T-helper 2 cell treated with Interferon-gamma antibody and Interleukin-4, amounts not matched to agents 100 ng/mL and 5 ng/mL, for 36 hours (primary cell): Measurements from ENCODE around the gene GSTM4. TPM values are rescaled to one million over a fixed set of nuclear protein-coding genes. Genes with fewer than 3 reads are reported as not detected.

Source experiments
- intact Hi-C: fragments of 100-400 bp; cut with micrococcal nuclease; formaldehyde crosslinking; loops from one replicate; pipeline ENCODE4 v1.15.1; 2023
- total RNA-seq: library from RNA; stranded (reverse); gene quantifications from 2 replicates; pipeline ENCODE4 v1.2.3, GENCODE V29; 2022

The GSTM4 gene
- total RNA-seq, 1 donor from 2014 or later = 23.3 TPM

GRCh38 chr1:109624201-109625010 lies 31.5 kb upstream of the GSTM4 start:
- intact Hi-C loops = loop anchor here (5.0 kb wide), 1 partner anchor 142 kb away; the partner anchor contains the start of gene ATXN7L2

- intact Hi-C loops = no loop called here
These were observed 30.7 kb upstream of the GSTM4 start for GRCh38 chr1:109625176-109625575.

- intact Hi-C loops = no loop called here
These were observed 30.0 kb upstream of the GSTM4 start for GRCh38 chr1:109625601-109626560.

DNA sequence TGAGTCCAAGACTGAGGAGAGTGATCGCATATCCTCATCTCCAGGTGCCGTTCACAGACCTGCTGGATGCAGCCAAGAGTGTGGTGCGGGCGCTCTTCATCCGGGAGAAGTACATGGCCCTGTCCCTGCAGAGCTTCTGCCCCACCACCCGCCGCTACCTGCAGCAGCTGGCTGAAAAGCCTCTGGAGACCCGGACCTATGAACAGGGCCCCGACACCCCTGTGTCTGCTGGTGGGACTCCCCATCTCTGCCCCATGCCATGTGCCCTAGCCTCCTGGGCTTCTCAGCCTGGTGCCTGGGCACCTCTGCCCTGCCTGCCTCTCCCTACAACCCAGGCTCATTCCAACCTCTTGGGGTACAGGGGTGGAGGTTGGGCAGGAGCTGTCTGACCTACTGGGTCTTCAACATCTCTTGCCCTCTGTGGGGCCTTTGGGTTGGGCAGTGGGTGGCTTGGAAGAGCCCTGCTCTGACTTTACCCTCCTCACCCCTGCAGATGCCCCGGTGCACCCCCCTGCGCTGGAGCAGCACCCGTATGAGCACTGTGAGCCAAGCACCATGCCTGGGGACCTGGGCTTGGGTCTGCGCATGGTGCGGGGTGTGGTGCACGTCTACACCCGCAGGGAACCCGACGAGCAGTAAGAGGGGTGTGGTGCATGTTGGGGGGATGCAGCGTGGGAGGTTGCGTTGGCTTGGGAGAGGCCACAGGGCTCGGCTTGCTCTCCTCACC lies 29.1 kb upstream of the GSTM4 start:
- intact Hi-C loops = no loop called here

- intact Hi-C loops = loop anchor here (2.0 kb wide), 1 partner anchor 81 kb away; no protein-coding TSS in a partner anchor
These were observed 28.1 kb upstream of the GSTM4 start for GRCh38 chr1:109627692-109628399.

- intact Hi-C loops = loop anchor here (2.0 kb wide), 1 partner anchor 82 kb away; no protein-coding TSS in a partner anchor
These were observed 27.2 kb upstream of the GSTM4 start for GRCh38 chr1:109628540-109629321.

DNA sequence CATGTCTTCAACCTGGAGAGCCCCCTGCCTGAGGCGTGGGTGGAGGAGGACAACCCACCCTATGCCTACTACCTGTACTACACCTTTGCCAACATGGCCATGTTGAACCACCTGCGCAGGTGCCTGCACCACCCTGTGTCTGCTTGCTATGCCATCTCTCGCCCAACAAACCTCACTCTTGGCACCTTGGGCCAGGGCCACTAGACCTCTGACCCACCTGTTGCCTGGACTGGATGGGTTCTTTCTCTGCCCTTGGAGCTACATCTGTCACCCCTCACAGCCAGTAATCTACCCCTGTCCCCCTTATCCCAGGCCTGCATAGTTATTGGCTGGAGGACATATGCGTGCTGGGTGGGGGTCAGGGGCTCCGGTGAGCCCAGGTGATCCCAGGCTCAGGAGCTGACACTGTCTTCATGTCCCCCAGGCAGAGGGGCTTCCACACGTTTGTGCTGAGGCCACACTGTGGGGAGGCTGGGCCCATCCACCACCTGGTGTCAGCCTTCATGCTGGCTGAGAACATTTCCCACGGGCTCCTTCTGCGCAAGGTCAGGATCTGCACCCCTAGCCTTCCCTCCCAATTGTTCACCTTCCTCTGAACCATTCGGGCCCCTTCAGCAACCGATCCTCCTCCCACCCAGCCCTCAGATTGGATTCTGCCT lies 26.4 kb upstream of the GSTM4 start:
- intact Hi-C loops = loop anchor here (2.0 kb wide), 1 partner anchor 83 kb away; no protein-coding TSS in a partner anchor

GRCh38 chr1:109630081-109630897 lies 25.6 kb upstream of the GSTM4 start:
- intact Hi-C loops = no loop called here

DNA sequence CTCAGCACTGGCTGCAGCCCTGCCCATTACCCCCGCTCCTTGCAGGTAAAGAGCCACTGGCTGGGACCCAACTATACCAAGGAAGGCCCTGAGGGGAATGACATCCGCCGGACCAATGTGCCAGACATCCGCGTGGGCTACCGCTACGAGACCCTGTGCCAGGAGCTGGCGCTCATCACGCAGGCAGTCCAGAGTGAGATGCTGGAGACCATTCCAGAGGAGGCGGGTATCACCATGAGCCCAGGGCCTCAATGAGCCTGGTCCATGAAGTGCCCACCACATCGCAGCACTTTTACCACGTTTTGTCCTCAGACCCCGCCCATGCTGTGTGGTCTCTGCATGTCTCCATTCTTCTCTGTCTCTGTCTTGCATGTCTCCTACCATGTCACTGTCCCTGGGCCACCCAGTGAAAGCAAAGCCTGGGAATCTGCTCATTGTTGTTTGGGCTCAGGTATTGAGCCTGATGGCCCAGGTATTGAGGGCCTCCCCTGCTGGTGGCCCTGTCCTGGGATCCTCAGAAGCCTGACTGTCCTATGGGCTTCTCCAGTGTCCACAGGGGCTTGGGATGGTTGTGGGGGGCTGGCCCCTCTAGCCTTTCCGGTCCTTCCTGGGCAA lies 24.9 kb upstream of the GSTM4 start:
- intact Hi-C loops = no loop called here

DNA sequence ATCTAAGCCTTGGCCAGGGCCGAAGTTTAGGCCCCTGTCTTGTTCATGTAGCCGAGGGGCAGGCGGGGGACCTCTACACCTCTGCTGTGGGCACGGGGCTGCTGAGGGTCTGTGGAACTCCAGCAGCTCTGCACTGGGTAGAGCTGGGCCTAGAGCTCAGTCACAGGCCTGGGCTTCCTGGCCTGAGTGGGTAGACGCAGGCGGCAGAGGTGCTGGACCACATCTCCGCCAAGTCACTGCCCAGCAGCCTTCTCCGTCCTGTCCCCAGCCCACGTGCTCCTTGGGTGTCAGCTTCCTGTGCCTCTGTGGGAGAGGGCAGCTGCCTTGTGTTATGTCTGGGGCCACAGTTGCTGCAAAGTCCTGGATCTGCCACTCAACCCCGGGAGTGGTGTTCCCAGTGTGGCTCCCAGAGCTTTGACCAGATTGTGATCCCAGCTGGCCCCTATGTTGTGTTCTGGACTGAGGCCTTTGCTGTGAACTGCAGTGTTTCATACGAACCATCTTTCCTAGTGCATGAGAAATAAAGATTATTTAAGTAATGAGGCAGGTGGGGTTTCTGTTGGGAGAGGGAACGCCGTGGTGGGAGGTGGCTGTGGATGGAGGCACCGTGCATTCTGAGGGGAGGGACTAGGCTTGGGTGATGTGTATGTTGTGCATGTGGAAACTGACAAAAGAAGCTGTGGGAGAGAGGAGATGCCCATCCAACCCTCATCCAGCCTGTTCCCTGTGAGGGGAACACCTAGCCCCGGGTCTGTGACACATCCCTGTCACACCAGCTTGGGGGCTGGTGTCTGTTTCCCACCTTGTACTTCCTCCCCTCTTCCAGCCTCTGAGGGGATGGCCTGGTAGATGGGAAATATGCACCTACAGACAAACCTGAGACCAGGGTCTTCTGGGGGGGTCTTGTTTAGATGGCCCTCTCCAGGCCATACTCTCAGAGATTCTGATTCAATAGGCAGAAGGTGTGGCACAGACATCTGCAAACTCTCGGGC lies 24.1 kb upstream of the GSTM4 start:
- intact Hi-C loops = no loop called here

- intact Hi-C loops = no loop called here
These were observed 23.1 kb upstream of the GSTM4 start for GRCh38 chr1:109632671-109633346.

- intact Hi-C loops = no loop called here
These were observed 21.6 kb upstream of the GSTM4 start for GRCh38 chr1:109634292-109634691.

- intact Hi-C loops = no loop called here
These were observed 20.8 kb upstream of the GSTM4 start for GRCh38 chr1:109634771-109635750.

DNA sequence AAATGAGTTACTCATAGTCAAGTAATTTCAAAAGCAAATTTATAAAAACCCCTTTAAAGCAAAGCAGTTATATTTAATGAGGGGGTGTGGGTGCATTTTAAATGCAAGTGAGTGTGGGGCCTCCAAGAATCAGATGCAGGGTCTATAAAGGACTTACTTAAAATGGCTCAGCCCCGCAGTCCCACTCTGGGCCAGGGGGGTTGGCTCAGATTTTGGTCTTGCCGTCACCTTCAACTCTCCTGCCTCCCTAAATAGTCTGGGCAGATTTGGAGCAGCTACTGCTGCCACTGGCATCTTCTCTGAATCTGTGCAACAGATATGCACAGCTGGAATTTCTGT lies 20.1 kb upstream of the GSTM4 start:
- intact Hi-C loops = no loop called here
